Astrocyte (in vitro differentiated cells and primary cell): ENCODE results near the gene APOL1.

Source experiments
- CTCF ChIP-seq: IDR thresholded peaks from 2 replicates; pipeline ENCODE4 v1.5.1; 2011; ENCODE audit warnings: low read depth, mild to moderate bottlenecking, inconsistent platforms, low read length, moderate library complexity; ENCODE audit not compliant: insufficient read depth
- EZH2 ChIP-seq: IDR thresholded peaks from 2 replicates; pipeline ENCODE4 v1.6.1; 2012; ENCODE audit warnings: mild to moderate bottlenecking, low read length, inconsistent platforms; ENCODE audit not compliant: insufficient read depth

- TF ChIP-seq CTCF (no peak), EZH2 (no peak)
Observed at GRCh38 chr22:36227806-36228205, 25.1 kb upstream of the APOL1 start.
